ENCODE data around the gene MAGEA8.
"Not testable (repeated sequence)": the region's sequence is repeated elsewhere in the genome, so short reads cannot be mapped to it uniquely, and the experiment has no call there.

The MAGEA8 gene

DNA sequence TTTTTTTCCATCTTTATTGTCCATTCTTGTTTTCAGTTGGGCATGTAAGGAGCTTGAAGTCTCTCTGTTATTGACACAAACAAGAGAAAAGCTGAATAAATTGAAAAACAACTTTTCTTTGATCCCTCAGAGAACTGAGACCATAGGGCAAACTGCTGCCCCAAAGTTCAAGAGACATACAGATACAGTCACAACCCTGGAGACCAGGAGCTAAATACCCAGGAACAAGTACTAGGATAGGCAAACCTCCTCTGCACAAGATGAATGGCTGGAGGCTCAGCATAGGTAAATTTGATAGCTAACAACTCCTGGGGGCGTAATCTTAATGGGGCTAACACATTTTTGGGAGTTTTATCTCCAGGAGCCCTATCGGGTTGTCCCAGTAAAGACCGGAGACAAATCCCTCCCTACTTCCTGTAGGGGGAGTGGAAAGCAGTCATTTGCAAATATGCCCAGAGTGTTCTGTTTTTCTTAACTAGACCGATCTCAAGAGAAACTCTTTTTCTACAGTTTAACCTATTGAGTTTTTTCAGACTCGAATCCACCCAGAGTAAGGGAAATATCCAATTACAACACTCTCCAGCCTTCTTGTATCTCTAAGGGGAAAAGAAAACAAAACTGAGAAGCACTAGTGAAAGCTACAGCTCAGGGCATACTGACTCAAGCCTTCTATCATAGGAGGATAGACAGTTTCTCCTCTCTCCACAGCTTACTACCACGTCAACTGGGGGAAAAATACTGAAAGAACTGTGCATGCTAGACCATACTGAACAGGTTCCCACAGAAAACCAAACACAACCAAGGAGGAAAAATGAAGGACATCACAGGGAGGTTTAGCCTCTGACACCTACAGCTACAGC, 23.1 kb downstream of the MAGEA8 start:
- no peak for DNase-seq (ENCODE audit: low read depth)

DNA sequence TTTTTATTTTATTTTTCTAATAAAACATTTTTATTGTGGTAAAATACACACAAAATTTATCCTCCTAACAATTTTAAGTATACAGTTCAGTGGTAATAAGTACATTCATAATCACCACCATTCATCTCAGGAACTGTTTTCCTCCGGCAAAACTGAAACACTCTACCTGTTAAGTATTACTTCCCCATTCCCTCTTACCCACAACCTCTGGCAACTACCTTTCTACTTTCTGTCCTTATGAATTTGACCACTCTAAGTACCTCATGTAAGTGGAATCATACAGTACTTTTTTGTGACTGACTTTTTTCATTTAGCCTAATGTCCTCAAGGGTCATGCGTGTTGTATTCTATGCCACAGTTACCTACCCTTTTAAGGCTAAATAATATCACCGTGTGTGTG, 27.3 kb downstream of the MAGEA8 start:
- DNase-seq (ENCODE audit: low read depth), result no peak

DNA sequence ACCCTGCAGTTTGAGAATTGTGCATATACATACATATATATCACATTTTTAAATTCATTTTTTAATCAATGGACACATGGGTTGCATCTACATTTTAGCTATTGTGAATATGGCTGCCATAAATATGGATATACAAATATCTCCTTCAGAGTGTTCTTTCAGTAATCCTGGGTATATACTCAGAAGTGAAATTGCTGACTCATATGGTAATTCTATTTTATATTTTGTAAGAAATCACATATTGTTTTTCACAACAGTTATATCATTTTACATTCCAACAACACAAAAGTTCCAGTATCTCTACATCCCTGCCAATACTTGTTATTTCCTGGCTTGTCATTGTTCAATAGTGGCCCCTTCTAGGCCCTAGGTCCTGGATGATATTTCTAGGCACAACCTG, 27.7 kb downstream of the MAGEA8 start:
- DNase-seq (ENCODE audit: low read depth), result no peak

DNA sequence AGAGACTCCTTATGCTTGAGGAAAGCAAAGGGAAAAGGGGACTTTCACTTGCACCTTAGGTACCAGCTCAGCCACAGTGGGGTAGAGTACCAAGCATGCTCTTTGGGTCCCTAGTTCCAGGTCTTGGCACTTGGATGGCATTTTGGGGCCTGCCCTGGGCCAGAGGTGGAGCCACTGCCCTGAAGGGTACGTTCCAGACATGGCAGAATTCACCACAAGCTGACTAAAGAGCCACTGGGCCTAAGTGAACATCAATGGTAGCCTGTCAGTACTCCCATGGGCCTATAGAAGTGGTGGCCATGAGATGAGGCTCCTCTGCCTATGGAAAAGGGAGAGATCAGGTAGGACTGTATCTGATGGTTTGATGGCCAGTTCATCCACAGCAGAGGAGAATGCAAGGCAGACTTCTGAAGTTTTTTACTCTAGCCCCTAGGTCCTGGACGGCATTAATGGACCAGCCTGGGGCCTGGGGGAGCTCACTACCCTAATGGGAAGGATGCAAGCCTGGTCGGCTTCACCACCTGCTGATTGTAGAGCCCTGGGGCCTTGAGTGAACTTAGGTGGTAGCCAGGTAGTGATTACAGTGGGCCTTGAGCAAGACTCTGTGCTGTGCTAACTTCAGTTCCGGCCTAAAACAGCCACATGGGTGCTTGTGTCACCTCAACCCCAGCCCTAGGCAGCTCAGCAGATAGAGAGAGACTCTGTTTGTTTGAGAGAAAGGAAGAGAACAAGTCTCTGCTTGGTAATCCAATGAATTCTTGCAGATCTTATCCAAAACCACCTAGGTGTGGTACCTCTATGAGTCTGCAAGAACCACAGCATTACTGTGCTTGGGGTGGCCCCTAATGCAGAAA, 28.6 kb downstream of the MAGEA8 start:
- DNase-seq (ENCODE audit: low read depth), result no peak

DNA sequence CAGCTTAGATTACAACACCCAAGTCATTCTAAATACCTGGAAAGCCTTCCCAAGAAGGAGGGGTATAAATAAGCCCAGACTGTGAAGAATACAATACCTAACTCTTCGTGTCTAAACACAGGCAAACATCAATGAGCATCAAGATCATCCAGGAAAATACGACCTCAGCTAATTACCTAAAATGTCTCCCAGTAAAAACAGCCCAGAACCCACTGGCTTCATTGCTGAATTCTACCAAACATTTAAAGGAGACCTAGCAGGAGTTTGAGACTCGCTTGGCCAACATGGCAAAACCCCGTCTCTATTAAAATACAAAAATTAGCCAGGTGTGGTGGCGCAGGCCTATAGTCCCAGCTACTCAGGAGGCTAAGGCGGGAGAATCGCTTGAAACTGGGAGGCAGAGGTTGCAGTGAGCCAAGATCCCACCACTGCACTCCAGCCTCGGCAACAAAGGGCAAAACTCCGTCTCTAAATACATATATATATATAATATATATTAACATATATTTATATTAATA, 29.3 kb downstream of the MAGEA8 start:
- DNase-seq (ENCODE audit: low read depth), result no peak

DNA sequence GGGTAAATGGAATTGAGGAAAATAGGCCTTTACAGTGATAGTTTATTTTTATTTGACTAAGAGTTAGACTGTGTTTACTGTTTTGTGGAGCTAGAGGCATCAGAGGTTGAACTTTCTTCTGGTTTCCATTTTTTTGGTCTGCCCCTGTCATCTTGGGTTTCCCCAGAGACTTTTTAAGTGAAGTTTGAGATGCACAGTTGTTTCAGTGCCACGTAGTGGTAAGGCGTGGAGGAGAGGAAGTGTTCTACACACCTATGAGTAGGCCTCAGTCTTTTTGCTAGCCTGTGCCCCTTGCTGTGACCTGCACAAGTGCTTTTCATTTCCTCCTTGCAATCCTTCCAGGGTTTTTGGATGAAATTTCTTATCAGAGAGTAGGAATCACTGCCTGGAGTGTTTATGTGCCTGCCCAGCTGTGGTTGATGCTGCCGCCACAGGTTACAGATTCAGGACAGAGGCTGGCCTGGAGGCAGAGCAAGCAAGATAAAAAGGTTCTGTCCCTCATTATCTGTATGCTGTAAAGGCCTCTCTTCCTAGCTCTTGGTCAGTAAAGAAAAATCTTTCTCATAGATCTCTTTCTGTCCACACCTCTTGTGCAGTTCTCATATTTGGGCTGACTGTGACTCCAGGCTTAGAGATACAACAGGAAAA, 35.9 kb downstream of the MAGEA8 start:
- DNase-seq (ENCODE audit: low read depth), result no peak

DNA sequence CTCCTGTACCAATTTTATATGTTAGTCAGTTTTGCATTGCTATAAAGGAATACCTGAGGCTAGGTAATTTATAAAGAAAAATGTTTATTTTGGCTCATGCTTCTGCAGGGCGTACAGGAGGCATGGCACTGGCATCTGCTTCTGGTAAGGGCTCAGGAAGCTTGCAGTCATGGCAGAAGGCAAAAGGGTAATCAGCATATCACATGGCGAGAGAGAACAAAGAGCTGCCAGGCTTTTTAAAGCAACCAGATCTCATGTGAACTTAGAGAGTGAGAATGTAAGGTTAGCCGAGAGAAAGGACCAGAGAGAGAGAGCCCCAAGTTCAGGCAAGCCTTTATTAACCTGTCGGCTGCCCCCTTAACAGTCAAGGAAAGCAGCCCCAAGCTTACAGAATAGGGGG, 42.9 kb downstream of the MAGEA8 start:
- not testable (repeated sequence) for DNase-seq (ENCODE audit: low read depth)

DNA sequence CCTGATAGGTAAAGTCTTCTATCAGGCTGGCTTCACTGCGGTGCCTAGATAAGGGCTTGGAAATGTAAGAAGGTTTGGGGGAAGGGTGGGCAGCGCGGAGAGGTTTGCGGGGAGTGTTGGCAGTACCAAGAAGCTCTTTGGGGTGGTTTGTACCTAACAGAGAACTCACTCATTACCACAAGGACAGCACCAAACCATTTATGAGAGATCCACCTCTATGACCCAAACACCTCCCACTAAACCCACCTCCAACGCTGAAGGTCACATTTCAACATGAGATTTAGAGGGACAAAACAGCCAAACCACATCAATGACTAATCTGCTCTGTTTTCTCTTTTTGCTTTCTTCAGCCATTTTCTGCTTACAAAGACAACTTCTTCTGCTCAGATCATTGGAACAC, 43.5 kb downstream of the MAGEA8 start:
- not testable (repeated sequence) for DNase-seq (ENCODE audit: low read depth)

DNA sequence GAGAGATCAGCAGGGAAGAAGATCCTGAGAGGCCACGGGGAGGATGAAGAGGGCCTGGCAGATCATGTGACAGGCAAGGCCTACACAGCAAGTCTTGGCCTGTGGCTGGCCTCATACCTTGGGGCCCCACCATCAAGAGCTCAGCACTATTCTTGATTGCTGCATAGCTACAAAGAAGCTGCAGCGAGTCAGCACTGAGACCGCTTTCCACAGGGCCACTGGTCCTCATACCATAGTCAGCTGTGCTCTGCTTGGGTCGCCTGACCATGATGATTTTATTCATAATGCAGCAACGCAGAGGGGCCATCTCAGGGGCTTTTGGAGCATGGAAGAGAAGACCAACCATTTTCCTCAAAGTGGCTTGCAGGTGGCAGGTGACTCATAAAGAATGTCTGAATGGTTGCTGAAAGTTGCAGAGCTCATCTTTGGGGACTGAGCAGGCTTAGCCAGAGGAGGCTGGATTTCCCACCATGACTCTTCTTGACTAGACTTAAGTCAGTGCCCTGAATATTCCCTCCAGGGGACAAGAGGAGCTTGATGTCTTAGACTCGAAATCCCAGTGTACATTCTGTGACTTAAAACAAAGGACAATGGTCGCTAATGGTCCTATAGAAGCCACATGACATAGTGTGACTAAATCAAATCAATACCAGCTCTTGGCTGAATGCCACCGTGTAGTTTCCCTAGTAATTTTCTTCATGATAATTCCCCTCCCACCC, 46.4 kb downstream of the MAGEA8 start:
- DNase-seq (ENCODE audit: low read depth), result not testable (repeated sequence)

DNA sequence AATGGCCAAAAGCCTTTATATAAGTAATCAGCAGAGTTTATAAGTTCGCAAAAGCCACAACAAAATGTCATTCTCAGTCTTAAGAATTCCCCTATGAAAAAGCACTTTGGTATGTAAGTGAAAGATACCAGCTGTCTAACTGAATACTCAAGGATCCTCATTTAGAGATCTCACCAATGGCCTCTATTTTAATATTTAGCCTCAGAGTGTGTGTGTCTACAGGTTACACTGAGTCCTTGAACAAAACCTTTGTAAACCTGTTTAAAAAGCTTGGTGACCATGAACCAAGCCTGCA, 46.9 kb downstream of the MAGEA8 start:
- DNase-seq (ENCODE audit: low read depth), result not testable (repeated sequence)

DNA sequence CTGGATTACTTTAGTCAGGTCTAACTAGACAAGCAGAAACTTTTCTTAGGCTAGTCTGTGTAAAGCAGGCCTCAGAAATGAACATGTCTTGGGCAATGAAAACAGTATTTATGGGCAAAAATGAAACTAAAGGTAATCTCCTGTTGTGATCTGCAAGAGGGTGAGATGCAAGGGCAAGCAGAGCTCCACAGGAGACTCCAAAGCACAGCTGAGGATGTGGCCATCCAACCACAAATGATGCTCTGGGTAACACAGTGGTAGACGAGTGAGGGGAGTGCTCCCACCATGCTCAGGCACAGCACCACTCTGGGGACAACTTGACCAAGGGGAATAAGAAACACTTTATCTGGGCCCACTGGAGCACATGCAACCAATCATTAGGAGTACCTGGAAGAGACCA, 47.7 kb downstream of the MAGEA8 start:
- not testable (repeated sequence) for DNase-seq (ENCODE audit: low read depth)

DNA sequence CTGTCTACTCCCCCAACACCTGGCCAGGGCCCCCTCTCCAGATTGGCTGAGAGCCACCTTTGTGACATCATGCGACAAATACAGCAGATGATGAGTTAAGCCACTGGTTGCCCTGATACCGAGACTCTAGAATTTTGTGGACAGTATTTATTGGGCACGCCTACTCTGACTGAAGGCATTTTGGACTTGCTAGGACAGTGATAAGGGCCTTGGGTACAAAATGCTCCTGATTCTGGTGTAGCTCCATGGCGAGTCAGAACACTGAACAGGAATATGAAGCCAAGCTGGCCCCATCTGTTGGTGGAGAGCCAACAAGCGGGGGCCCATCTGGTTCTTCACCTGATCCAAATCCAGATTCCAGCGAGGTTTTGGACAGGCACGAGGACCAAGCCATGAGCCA, 48.4 kb downstream of the MAGEA8 start, which contains the start of gene HSFX4:
Gene HSFX4 (plus strand): TSS at position 174 of the 400 bp plus-strand sequence. CDS start 72 bp downstream, at position 246.
- DNase-seq (ENCODE audit: low read depth), result not testable (repeated sequence)

DNA sequence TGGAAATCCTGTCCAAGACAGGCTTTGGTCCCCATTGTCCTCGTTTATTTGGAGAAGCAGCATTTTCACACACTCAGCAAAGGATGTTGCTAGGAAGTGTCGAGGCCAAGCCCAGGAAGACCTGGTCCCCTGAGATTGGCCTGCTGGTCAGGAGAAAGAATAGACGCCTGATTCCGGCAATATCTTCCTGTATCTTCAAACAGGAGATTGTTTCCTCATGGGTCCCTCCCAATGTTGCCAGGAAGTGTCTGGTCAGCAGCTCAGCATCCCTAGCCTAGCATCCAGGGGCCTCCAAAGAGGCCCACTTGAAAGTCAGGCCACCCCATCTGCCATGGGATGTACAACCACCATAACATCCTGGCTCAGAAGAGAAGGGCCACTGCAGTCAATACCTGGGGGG, 50.4 kb downstream of the MAGEA8 start:
- DNase-seq (ENCODE audit: low read depth), result not testable (repeated sequence)

DNA sequence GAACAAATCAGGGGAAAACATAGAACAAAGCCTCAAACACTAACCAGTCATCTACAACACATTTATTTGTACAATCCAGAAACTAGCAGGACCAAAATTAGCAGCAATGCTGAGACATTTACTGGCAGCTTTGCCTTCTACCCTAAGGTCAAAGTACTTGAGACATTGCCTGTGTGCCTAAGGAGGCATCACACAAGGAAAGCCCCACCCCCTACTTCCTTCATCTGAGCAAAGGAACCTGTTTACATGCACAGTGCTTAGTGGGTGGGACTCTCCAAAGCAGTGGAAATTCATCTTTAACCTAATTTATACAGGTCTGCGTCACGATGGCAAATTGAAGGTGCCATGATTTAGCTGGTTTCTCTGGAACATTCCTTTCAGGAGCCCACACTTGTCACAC, 51.2 kb downstream of the MAGEA8 start:
- not testable (repeated sequence) for DNase-seq (ENCODE audit: low read depth)

DNA sequence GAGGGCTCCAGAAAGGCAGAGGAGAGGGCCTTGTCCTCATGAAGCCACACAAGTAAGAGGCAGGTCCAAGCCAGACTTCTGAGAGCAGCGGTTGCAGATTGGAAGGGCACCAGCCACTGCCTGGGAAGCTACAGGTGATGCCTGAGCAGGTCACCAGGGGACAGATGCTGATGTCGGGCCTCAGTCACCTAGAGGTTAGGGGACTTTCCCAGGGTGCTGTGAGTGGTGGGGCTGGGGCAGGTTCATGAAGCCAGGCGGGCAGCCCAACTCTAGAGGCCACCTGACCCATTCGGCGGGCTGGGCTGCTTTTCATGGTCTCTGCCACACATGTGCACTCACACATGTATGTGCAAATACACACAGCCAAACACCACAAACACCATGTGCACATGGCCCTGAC, 52.0 kb downstream of the MAGEA8 start:
- not testable (repeated sequence) for DNase-seq (ENCODE audit: low read depth)

DNA sequence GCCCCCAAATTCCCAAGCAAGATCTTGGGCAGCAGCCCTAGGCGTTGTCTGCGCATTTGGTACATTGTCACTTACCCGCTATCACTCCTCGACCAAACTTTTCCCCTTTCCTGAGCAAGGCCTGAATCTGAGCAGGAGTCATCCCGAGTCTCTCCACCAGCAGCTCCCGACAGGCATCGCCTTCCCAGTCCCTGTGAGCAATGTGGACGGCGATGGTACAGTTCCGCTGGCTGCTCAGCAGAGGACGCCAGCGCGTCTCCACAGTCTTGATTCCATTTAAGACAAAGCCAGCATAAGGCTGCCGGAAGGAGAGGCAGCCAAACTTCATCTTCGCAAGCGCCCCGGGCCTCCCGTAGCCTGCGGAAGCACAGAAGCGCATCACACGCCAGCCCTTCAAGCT, 52.6 kb downstream of the MAGEA8 start:
- DNase-seq (ENCODE audit: low read depth), result not testable (repeated sequence)
